ENCODE measurements around the gene CGB1.
"Not testable (repeated sequence)": the region's sequence is repeated elsewhere in the genome, so short reads cannot be mapped to it uniquely, and the experiment has no call there.

Gene CGB1

DNA sequence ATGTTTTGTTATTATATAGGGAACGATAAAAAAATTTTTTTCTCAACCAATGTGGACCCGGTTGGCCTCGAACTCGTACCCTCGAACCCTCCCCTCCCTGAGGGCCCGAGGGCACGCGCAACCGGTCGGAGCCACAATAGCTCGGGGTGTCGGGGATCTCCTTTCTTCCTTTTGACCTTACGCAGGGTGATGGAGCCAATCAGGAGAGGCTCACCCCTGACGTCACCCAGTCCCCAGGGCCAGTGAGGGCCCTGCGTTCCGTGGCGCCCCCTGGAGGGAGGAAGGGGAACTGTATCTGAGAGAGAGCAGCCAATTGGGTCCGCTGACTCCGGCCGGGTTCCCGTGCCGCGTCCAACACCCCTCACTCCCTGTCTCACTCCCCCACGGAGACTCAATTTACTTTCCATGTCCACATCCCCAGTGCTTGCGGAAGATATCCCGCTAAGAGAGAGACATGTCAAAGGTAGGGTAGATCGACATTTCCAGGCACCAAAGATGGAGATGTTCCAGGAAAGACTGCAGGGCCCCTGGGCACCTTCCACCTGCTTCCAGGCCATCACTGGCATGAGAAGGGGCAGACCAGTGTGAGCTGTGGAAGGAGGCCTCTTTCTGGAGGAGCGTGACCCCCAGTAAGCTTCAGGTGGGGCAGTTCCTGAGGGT is 4.9 kb downstream of the CGB1 start, which contains the start of gene CGB2:
TSS of gene CGB2 (plus strand) at position 249 of the 660 bp plus-strand sequence. CDS start at position 455, 206 bp downstream.
- H3K27me3 ChIP-seq (ENCODE audit: control insufficient read depth in 1 of 2, insufficient read depth in 2 of 2, low read length in 2 of 2); H3K4me3 ChIP-seq (ENCODE audit: low read depth in 1 of 2, low read length in 2 of 2); H3K27ac ChIP-seq (ENCODE audit: low read depth, low read length); H3K9me3 ChIP-seq (ENCODE audit: low read length); H3K9ac ChIP-seq (ENCODE audit: low read length); H3K36me3 ChIP-seq (ENCODE audit: insufficient read depth, low read length); H3K4me1 ChIP-seq (ENCODE audit: insufficient read depth, low read length): not testable (repeated sequence)

DNA sequence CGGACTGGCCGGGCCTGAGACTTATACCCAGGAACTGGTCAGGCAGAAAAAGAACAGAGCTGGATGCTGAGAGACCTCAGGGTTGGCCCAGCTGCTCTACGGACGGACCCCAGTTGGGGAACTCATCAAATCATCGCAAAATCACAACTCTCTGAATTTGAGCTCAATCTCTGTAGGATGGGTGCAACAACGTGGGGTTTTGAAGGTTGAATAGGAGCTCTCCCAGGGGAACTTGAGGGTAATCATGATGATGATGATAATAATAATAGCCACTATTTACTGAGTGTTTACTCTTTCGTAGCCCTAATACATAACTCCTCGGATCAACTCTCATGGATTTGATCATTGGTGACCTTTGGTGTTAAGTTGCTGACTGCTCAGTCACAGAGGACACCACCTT is 6.4 kb downstream of the CGB1 start:
- not testable (repeated sequence) for H3K27me3 ChIP-seq (ENCODE audit: control insufficient read depth in 1 of 2, insufficient read depth in 2 of 2, low read length in 2 of 2); H3K4me3 ChIP-seq (ENCODE audit: low read depth in 1 of 2, low read length in 2 of 2); H3K4me1 ChIP-seq (ENCODE audit: insufficient read depth, low read length); H3K36me3 ChIP-seq (ENCODE audit: insufficient read depth, low read length); H3K9ac ChIP-seq (ENCODE audit: low read length); H3K27ac ChIP-seq (ENCODE audit: low read depth, low read length); H3K9me3 ChIP-seq (ENCODE audit: low read length)

DNA sequence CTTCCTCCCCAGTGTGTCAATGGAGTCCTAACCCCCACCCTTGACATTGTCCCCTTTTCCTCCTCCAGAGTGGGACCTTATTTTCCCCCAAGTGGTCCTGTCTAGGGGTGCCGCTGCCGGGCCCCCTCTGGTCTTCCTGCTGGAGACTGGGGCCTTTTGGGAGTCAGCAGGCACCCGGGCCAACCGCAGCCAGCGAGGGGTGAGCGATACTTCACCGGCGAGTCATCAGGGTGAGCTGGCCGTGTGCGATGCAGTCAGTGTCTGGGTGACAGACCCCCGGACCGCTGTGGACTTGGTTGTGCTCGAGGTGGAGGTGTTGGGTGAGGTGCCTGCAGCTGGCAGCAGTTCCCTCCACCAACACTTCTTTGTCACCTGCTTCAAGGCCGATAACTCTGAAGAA is 6.9 kb downstream of the CGB1 start:
- H3K27ac ChIP-seq (ENCODE audit: low read depth, low read length); H3K36me3 ChIP-seq (ENCODE audit: insufficient read depth, low read length); H3K4me3 ChIP-seq (ENCODE audit: low read depth in 1 of 2, low read length in 2 of 2); H3K4me1 ChIP-seq (ENCODE audit: insufficient read depth, low read length); H3K9me3 ChIP-seq (ENCODE audit: low read length); H3K27me3 ChIP-seq (ENCODE audit: control insufficient read depth in 1 of 2, insufficient read depth in 2 of 2, low read length in 2 of 2); H3K9ac ChIP-seq (ENCODE audit: low read length): not testable (repeated sequence)

DNA sequence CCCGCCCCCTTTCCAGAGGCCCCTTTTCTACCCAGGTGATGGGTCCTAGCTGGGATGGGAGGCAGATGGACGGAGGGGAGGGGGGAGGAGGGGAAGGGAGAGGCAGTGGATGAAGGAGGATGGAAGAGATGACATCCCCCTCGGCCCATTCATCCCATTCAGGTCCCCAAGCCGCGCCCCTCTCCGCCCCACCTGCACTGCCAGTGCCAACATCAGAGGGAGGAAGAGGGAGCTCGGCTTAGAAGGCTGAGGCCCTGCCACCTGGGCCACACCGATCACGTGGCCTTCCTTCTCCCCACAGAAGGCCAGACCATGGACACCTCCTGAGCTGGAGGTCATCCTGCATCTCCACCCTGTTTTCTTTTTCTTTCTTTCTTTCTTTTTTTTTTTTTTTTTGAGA is 8.0 kb downstream of the CGB1 start:
- H3K27me3 ChIP-seq (ENCODE audit: control insufficient read depth in 1 of 2, insufficient read depth in 2 of 2, low read length in 2 of 2); H3K36me3 ChIP-seq (ENCODE audit: insufficient read depth, low read length); H3K9ac ChIP-seq (ENCODE audit: low read length); H3K4me1 ChIP-seq (ENCODE audit: insufficient read depth, low read length); H3K9me3 ChIP-seq (ENCODE audit: low read length); H3K4me3 ChIP-seq (ENCODE audit: low read depth in 1 of 2, low read length in 2 of 2); H3K27ac ChIP-seq (ENCODE audit: low read depth, low read length): not testable (repeated sequence)

DNA sequence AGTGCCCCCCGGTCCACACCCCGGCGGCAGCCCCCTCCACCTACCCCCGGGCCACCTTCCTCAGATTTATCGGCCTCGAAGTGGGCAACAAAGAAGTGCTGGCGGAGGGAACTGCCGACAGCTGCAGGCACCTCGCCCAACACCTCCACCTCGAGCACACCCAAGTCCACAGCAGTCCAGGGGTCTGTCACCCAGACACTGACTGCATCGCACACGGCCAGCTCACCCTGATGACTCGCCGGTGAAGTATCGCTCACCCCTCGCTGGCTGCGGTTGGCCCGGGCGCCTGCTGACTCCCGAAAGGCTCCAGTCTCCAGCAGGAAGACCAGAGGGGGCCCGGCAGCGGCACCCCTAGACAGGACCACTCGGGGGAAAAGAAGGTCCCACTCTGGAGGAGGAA is 11.1 kb downstream of the CGB1 start:
- H3K9me3 ChIP-seq (ENCODE audit: low read length); H3K27me3 ChIP-seq (ENCODE audit: control insufficient read depth in 1 of 2, insufficient read depth in 2 of 2, low read length in 2 of 2): not testable (repeated sequence)

DNA sequence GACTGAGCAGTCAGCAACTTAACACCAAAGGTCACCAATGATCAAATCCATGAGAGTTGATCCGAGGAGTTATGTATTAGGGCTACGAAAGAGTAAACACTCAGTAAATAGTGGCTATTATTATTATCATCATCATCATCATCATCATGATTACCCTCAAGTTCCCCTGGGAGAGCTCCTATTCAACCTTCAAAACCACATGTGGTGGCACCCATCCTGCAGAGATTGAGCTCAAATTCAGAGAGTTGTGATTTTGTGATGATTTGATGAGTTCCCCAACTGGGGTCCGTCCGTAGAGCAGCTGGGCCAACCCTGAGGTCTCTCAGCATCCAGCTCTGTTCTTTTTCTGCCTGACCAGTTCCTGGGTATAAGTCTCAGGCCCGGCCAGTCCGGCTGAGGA is 11.6 kb downstream of the CGB1 start:
- not testable (repeated sequence) for H3K9ac ChIP-seq (ENCODE audit: low read length); H3K4me1 ChIP-seq (ENCODE audit: insufficient read depth, low read length); H3K4me3 ChIP-seq (ENCODE audit: low read depth in 1 of 2, low read length in 2 of 2); H3K27ac ChIP-seq (ENCODE audit: low read depth, low read length); H3K9me3 ChIP-seq (ENCODE audit: low read length); H3K36me3 ChIP-seq (ENCODE audit: insufficient read depth, low read length)
- H3K27me3 ChIP-seq (ENCODE audit: control insufficient read depth in 1 of 2, insufficient read depth in 2 of 2, low read length in 2 of 2): peaks cover 0 to 11% of the 10 kb centered on the region in 2 donors

More for the DNA sequence above, 11.1 kb downstream of the CGB1 start:
- not testable (repeated sequence) for H3K27ac ChIP-seq (ENCODE audit: low read depth, low read length); H3K36me3 ChIP-seq (ENCODE audit: insufficient read depth, low read length); H3K4me1 ChIP-seq (ENCODE audit: insufficient read depth, low read length); H3K9ac ChIP-seq (ENCODE audit: low read length); H3K4me3 ChIP-seq (ENCODE audit: low read depth in 1 of 2, low read length in 2 of 2)

DNA sequence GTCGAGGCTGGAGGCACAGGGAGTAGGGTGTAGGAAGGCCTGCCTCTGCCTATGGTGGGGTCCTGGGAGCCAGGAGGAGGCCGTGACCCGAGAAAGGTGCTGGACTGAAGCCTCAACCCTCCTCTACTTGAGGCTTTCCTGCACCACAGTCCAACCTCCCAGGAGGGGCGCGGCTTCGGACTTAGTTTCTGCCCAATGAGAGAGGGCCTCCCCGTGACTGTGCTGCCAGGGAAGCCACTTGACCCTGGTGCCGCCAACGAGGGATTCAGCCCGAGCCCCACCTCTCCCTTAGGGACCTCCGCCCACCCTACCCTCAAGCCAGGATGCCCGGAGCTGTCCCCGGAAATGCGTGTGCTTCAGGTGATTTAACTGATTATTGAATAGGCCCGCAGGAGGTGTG is 12.5 kb downstream of the CGB1 start, which contains the start of gene CGB3:
TSS of gene CGB3 (minus strand) at position 101 of the 400 bp plus-strand sequence. CDS start 362 bp downstream, outside the sequence.
- not testable (repeated sequence) for H3K4me3 ChIP-seq (ENCODE audit: low read depth in 1 of 2, low read length in 2 of 2); H3K9ac ChIP-seq (ENCODE audit: low read length); H3K36me3 ChIP-seq (ENCODE audit: insufficient read depth, low read length); H3K4me1 ChIP-seq (ENCODE audit: insufficient read depth, low read length); H3K9me3 ChIP-seq (ENCODE audit: low read length); H3K27ac ChIP-seq (ENCODE audit: low read depth, low read length)
- peaks cover 0 to 19% of the 10 kb centered on the region in 2 donors for H3K27me3 ChIP-seq (ENCODE audit: control insufficient read depth in 1 of 2, insufficient read depth in 2 of 2, low read length in 2 of 2)

DNA sequence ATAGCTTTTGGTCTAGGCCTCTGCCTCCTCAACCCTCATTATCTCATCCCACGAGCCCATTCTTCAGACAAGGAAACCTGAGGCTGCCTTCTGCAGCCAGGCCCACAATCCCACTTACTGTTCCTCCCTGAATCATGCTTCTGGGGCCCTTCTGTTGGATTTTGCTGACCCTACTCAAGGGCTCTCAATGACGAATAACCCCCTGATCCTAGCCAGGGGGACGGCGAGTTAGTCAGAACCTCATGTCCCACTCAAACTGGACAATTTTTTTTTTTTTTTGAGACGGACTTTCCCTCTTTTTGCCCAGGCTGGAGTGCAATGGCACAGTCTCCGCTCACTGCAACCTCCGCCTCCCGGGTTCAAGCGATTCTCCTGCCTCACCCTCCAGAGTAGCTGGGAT is 14.6 kb downstream of the CGB1 start:
- Histone ChIP-seq H3K9me3 (ENCODE audit: low read length) (no peaks in the 10 kb centered on the region), H3K27me3 (ENCODE audit: control insufficient read depth in 1 of 2, insufficient read depth in 2 of 2, low read length in 2 of 2) (peaks cover 0 to 37% of the 10 kb centered on the region in 2 donors), H3K27ac (ENCODE audit: low read depth, low read length) (no peak overlapping the region), H3K9ac (ENCODE audit: low read length) (no peak overlapping the region), H3K4me1 (ENCODE audit: insufficient read depth, low read length) (no peaks in the 10 kb centered on the region), H3K36me3 (ENCODE audit: insufficient read depth, low read length) (no peaks in the 10 kb centered on the region), H3K4me3 (ENCODE audit: low read depth in 1 of 2, low read length in 2 of 2) (no peak overlapping the region)

DNA sequence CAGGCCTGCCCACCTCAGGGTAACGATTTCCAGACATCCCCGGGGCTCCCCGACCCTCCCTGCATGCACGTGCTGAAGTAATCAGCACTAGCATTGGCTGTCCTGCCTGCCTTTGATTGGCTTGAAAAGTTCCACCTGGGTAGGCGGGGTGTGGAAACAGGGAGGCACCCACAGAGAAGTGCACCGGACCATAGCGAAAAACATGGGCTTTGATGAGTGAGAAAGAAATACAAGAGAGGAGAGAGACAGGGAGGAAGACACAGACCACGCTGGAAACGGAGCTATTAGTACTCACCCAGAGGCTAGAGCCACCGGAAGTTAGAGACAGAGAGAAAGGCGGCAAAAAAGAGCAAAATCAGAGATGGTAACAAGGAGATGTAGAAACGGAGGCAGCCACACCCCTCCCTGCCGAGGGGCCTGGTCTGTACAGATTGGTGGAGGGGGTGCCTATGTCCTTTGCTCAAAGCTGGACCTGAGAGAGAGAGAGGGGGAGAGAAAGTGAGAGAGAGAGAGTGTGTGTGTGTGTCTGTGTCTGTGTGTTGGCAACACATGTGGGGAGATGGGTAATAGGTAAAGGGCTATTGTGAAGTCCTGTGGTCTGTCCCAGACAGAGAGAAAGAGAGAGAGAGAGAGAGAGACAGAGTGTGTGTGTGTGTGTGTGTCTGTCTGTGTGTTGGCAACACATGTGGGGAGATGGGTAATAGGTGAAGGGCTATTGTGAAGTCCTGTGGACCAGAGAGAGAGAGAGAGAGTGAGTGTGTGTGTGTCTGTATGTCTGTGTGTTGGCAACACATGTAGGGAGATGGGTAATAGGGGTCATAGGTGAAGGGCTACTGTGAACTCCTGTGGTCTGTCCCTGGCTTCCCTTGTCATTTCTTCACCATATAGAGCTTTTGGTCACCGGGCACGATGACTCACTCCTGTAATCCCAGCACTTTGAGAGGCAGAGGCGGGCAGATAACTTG is 15.5 kb downstream of the CGB1 start:
- no peaks in the 10 kb centered on the region for H3K9me3 ChIP-seq (ENCODE audit: low read length)
- no peaks in the 10 kb centered on the region for H3K36me3 ChIP-seq (ENCODE audit: insufficient read depth, low read length)
- H3K27ac ChIP-seq (ENCODE audit: low read depth, low read length): no peak overlapping the region
- peaks cover 0 to 37% of the 10 kb centered on the region in 2 donors for H3K27me3 ChIP-seq (ENCODE audit: control insufficient read depth in 1 of 2, insufficient read depth in 2 of 2, low read length in 2 of 2)
- no peaks in the 10 kb centered on the region for H3K4me1 ChIP-seq (ENCODE audit: insufficient read depth, low read length)
- no peak overlapping the region for H3K4me3 ChIP-seq (ENCODE audit: low read depth in 1 of 2, low read length in 2 of 2)
- H3K9ac ChIP-seq (ENCODE audit: low read length): no peak overlapping the region

DNA sequence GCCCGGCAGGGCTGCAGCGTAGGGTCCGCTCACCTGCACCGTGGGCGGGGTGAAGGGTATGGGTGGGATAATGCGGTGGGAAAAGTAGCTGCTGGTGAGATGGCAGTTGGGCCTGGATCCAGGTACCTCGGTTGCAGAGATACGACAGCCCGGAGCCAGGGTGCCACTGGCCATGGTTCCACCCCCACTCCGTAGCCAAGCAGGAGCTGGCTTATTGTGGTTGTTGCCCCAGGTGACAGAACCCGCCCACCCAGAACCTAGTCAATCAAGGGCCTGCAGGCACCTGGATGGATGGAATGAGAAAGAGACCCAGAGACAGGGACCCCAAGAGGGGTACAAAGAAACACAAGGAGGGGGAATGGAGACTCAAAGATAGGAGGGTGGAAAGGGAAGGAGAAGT is 16.4 kb downstream of the CGB1 start:
- no peaks in the 10 kb centered on the region for H3K9me3 ChIP-seq (ENCODE audit: low read length)
- H3K27me3 ChIP-seq (ENCODE audit: control insufficient read depth in 1 of 2, insufficient read depth in 2 of 2, low read length in 2 of 2): peaks cover 0 to 37% of the 10 kb centered on the region in 2 donors
- no peak overlapping the region for H3K9ac ChIP-seq (ENCODE audit: low read length)
- no peak overlapping the region for H3K27ac ChIP-seq (ENCODE audit: low read depth, low read length)
- H3K36me3 ChIP-seq (ENCODE audit: insufficient read depth, low read length): peaks cover 7% of the 10 kb centered on the region
- no peaks in the 10 kb centered on the region for H3K4me1 ChIP-seq (ENCODE audit: insufficient read depth, low read length)
- no peak overlapping the region for H3K4me3 ChIP-seq (ENCODE audit: low read depth in 1 of 2, low read length in 2 of 2)

DNA sequence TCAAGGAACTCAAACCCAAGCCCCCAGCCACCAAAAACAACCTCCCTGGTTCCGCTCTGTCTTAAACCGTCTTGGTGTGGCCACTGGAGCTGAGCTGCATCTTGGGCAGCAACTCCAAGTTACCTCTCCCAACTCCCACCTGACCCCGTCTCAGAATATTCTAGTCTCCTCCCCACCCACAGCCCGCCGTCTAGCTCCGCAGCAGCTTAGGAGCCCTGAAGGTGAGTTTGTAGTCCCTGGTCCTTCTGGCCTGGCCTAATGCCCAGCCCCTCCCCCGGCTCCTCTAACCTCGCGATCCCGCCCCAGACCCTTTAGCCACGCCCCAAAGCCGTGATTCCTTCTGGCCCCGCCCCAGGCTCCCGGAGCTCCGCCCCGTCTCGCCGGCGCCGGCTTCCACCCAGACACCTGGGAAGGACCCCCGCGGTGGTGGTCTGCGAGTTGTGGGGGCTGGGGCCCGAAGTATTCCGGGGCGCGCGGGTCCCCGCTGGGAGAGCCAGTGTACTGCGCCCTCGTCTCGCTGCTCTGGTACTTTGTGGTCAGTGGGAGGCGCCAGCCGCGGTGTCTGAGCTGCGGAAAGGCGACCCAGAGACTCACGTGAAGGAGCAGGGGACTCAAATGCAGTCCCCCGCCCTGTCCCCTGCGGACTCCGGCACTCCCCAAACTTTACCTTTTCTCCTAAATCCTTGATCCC is 17.3 kb downstream of the CGB1 start:
- Histone ChIP-seq H3K4me3 (ENCODE audit: low read depth in 1 of 2, low read length in 2 of 2) (peak overlapping the region in 1 of 2 donors; percentile 53), H3K9me3 (ENCODE audit: low read length) (no peaks in the 10 kb centered on the region), H3K9ac (ENCODE audit: low read length) (no peak overlapping the region), H3K27ac (ENCODE audit: low read depth, low read length) (no peak overlapping the region), H3K27me3 (ENCODE audit: control insufficient read depth in 1 of 2, insufficient read depth in 2 of 2, low read length in 2 of 2) (peaks cover 0 to 37% of the 10 kb centered on the region in 2 donors), H3K4me1 (ENCODE audit: insufficient read depth, low read length) (no peaks in the 10 kb centered on the region), H3K36me3 (ENCODE audit: insufficient read depth, low read length) (peaks cover 10% of the 10 kb centered on the region)
